Esophagus muscularis mucosa (tissue), 4 donors: ENCODE results near the gene ZXDC. TPM values are rescaled to one million over a fixed set of nuclear protein-coding genes. Genes with fewer than 3 reads are reported as not detected.

ENCODE experiments used
- DNase-seq: peaks from one replicate; pipeline ENCODE4 v3.0.0-alpha.2; 2017; ENCODE audit errors: extremely low spot score
- H3K27ac ChIP-seq, 4 donors: fragments of 200-600 bp; sonication (generic); replicated peaks in 1 of 4; 1 replicate in 3 of 4; 2 replicates in 1 of 4; pipeline ENCODE4 v1.5.1; 2016 to 2019; ENCODE audit warnings: mild to moderate bottlenecking in 1 of 4
- H3K27me3 ChIP-seq, 4 donors: fragments of 200-600 bp; sonication (generic); one replicate each; pipeline versions ENCODE4 v1.5.1 to v1.6.0; 2016 to 2019
- H3K36me3 ChIP-seq, 4 donors: fragments of 200-600 bp; sonication (generic); one replicate each; pipeline ENCODE4 v1.5.1; 2016 to 2019
- H3K4me1 ChIP-seq, 4 donors: fragments of 200-600 bp; sonication (generic); one replicate each; pipeline ENCODE4 v1.5.1; 2016 to 2019
- H3K4me3 ChIP-seq, 4 donors: fragments of 200-600 bp; sonication (generic); 1 replicate in 2 of 4; 2 replicates in 2 of 4; pipeline ENCODE4 v1.5.1; 2016 to 2019; ENCODE audit warnings: mild to moderate bottlenecking in 4 of 4, moderate library complexity in 1 of 4
- H3K9me3 ChIP-seq, 4 donors: fragments of 200-600 bp; sonication (generic); 1 replicate in 3 of 4; 2 replicates in 1 of 4; pipeline ENCODE4 v1.5.1; 2016 to 2019
- EP300 ChIP-seq: sonication (generic); formaldehyde crosslinking; IDR thresholded peaks from one replicate; pipeline ENCODE4 v1.6.1; 2017; ENCODE audit warnings: antibody characterized with exemption
- POLR2A ChIP-seq: fragments of 450-650 bp; IDR thresholded peaks from one replicate; pipeline ENCODE4 v1.6.1; 2017; ENCODE audit warnings: antibody characterized with exemption, moderate library complexity, mild to moderate bottlenecking, low read depth
- POLR2AphosphoS5 ChIP-seq, 2 donors: sonication (generic); formaldehyde crosslinking; IDR thresholded peaks; one replicate each; pipeline ENCODE4 v1.6.1; 2017; ENCODE audit warnings: antibody characterized with exemption in 2 of 2
- WGBS: methylation state at CpG from one replicate; pipeline ENCODE4 v1.1.5; 2018; 5-methylcytosine and 5-hydroxymethylcytosine counted together
- intact Hi-C: fragments of 100-400 bp; cut with DNase I; formaldehyde crosslinking; loops from one replicate; pipeline ENCODE4 v1.15.1; 2023
- total RNA-seq, 4 donors: library from RNA; depleted of rRNA; stranded (reverse); fragments of >200 nt; gene quantifications; one replicate each; pipeline versions ENCODE4 v1.1.0 to v1.2.1, GENCODE V29; 2016
- TF ChIP-seq, protein P1 (sequence below), 3 experiments: fragments of 200-600 bp in 2 of 3; fragments of 450-650 bp in 1 of 3; sonication (generic) in 2 of 3; IDR thresholded peaks; one replicate each; pipeline ENCODE4 v1.5.1; 2017 to 2019; ENCODE audit warnings: antibody characterized with exemption in 3 of 3, mild to moderate bottlenecking in 2 of 3, moderate library complexity in 1 of 3

Gene ZXDC
- total RNA-seq, 4 donors from 2014 or later: 25.8 to 41.2 (median 38.6) TPM

DNA sequence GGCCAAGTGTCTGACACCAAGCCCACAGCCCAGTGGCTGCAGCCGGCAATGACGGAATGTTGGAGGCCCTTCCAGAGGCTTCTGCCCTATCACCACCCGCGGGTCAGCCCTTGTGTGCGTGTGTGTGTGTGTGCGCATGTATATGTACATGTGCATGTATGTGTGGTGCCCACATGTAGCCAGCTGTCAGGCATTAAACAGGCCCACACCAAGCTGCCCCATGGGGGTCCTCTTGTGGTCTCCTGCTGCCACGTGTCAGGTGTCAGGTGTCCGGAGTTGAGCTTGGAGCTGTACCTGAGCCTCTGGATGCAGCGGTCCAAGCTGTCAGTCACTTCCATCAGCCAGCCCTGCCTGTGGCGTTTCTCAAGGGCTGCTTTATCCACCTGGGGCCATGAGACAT is 28.0 kb upstream of the ZXDC start:
- Histone ChIP-seq H3K4me1 (no peaks in the 10 kb centered on the region), H3K27me3 (peaks cover 0 to 36% (median 0%) of the 10 kb centered on the region in 4 donors), H3K36me3 (no peaks in the 10 kb centered on the region), H3K27ac (no peak overlapping the region), H3K4me3 (no peak overlapping the region), H3K9me3 (no peaks in the 10 kb centered on the region)
- intact Hi-C loops: no loop called here
- no peak for TF ChIP-seq POLR2AphosphoS5 (IDR thresholded peaks at IDR 0.05)
- DNase-seq: no peak
- 96% methylated on average over 4 of the region's 10 CpGs for WGBS

DNA sequence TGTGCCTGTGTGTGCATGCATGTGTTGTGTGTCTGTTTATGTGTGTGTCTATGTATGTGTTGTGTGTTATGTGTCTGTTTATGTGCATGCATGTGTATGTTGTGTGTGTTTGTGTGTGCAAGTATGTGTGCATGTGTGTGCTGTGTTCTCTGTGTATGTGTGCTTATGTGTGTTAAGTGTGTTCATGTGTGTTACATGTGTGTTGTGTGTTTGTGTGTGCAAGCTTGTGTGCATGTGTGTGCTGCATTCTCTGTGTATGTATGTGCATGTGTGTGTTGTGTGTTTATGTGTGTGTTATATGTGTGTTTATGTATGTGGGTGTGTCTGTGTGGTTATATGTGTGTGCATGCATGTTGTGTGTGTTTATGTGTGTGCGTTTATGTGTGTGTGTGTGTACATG is 27.0 kb upstream of the ZXDC start:
- H3K36me3 ChIP-seq: no peaks in the 10 kb centered on the region
- no peaks in the 10 kb centered on the region for H3K9me3 ChIP-seq
- peaks cover 0 to 28% (median 0%) of the 10 kb centered on the region in 4 donors for H3K27me3 ChIP-seq
- no peak for DNase-seq
- no peak overlapping the region for H3K27ac ChIP-seq
- no peaks in the 10 kb centered on the region for H3K4me1 ChIP-seq
- TF ChIP-seq, protein P1, sequence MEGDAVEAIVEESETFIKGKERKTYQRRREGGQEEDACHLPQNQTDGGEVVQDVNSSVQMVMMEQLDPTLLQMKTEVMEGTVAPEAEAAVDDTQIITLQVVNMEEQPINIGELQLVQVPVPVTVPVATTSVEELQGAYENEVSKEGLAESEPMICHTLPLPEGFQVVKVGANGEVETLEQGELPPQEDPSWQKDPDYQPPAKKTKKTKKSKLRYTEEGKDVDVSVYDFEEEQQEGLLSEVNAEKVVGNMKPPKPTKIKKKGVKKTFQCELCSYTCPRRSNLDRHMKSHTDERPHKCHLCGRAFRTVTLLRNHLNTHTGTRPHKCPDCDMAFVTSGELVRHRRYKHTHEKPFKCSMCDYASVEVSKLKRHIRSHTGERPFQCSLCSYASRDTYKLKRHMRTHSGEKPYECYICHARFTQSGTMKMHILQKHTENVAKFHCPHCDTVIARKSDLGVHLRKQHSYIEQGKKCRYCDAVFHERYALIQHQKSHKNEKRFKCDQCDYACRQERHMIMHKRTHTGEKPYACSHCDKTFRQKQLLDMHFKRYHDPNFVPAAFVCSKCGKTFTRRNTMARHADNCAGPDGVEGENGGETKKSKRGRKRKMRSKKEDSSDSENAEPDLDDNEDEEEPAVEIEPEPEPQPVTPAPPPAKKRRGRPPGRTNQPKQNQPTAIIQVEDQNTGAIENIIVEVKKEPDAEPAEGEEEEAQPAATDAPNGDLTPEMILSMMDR (IDR thresholded peaks at IDR 0.05): no peak
- no peak for TF ChIP-seq POLR2AphosphoS5 (IDR thresholded peaks at IDR 0.05)
- no peak for TF ChIP-seq EP300
- no peak for TF ChIP-seq POLR2A
- no peak overlapping the region for H3K4me3 ChIP-seq
- intact Hi-C loops: no loop called here
- 79% methylated on average over 1 of the region's 1 CpG for WGBS

DNA sequence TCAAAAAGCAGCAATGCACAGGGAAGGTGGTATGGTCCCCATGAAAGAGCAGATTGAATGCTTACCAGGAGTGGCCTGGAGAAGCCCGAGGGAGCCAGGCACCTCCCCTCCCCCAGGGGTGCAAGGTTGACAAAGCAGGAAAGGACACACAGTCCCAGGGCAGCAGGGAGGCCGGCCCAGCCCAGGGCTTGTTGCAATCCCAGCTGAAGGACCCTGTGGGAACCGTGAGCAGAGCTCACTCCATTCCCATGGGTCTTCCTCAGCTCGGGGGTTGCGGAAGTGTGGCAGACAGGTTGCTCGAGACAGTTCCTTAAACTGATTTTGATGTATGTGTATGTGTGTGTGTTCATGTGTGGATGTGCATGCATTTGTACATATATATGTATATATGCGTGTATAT is 26.0 kb upstream of the ZXDC start:
- WGBS: 59% methylated on average over 7 of the region's 7 CpGs
- Histone ChIP-seq H3K4me1 (no peaks in the 10 kb centered on the region), H3K36me3 (no peaks in the 10 kb centered on the region), H3K9me3 (no peaks in the 10 kb centered on the region), H3K27me3 (peaks cover 0 to 28% (median 0%) of the 10 kb centered on the region in 4 donors), H3K4me3 (no peak overlapping the region), H3K27ac (no peak overlapping the region)
- intact Hi-C loops: no loop called here
- DNase-seq: no peak
- TF ChIP-seq, protein P1 (IDR thresholded peaks at IDR 0.05): no peak
- no peak for TF ChIP-seq EP300
- no peak for TF ChIP-seq POLR2AphosphoS5 (IDR thresholded peaks at IDR 0.05)
- TF ChIP-seq POLR2A: no peak

DNA sequence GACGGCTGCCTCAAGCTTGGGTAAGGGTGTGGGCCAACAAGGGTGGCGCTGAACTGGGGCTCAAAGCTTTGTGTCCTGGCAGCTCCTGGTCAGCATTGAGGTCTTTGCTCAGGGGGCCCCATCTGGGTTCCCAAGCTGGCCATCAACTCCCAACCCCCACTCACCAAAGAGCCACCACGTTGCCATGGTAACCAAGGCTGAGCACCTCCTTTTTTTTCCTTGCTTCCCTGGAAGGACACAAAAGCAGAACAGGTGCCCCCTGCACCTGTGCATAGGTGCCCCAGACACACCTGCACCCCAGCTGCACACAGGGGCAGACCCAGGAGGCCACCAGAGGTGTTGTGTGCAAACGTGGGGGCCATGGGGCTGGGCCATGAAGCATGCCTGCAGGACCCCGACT is 25.4 kb upstream of the ZXDC start:
- intact Hi-C loops: no loop called here
- no peaks in the 10 kb centered on the region for H3K36me3 ChIP-seq
- TF ChIP-seq EP300: no peak
- 57% methylated on average over 2 of the region's 5 CpGs for WGBS
- H3K27me3 ChIP-seq: peaks cover 0 to 28% (median 0%) of the 10 kb centered on the region in 4 donors
- no peak for DNase-seq
- no peaks in the 10 kb centered on the region for H3K9me3 ChIP-seq
- no peaks in the 10 kb centered on the region for H3K4me1 ChIP-seq
- no peak overlapping the region for H3K4me3 ChIP-seq
- no peak overlapping the region for H3K27ac ChIP-seq

DNA sequence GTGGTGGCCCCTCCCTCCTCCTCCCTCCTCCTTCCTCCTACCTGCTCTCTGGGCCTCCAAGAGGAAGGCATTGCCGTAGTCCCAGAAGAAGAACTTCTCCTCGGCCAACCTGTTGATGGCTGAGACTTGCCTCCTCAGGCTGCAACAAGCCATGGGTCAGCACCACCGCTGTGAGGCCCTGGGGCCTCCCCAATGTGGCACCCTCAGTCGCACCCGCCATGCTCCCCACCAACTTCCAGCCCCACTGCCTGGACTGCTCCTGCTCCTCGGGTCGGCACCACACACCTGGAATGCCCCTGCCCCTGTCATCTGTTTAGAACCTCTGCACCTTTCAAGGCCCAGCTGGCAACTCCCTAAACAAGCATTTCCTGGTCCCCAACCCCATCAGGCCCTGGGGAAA is 24.3 kb upstream of the ZXDC start:
- Histone ChIP-seq H3K27ac (no peak overlapping the region), H3K27me3 (peaks cover 0 to 18% (median 0%) of the 10 kb centered on the region in 4 donors), H3K4me1 (no peaks in the 10 kb centered on the region), H3K4me3 (no peak overlapping the region), H3K9me3 (no peaks in the 10 kb centered on the region), H3K36me3 (no peaks in the 10 kb centered on the region)
- no peak for DNase-seq
- intact Hi-C loops: no loop called here
- TF ChIP-seq POLR2AphosphoS5 (IDR thresholded peaks at IDR 0.05) (no peak), EP300 (no peak), POLR2A (no peak)
- TF ChIP-seq, protein P1 (IDR thresholded peaks at IDR 0.05): no peak
- 86% methylated on average over 4 of the region's 7 CpGs for WGBS

DNA sequence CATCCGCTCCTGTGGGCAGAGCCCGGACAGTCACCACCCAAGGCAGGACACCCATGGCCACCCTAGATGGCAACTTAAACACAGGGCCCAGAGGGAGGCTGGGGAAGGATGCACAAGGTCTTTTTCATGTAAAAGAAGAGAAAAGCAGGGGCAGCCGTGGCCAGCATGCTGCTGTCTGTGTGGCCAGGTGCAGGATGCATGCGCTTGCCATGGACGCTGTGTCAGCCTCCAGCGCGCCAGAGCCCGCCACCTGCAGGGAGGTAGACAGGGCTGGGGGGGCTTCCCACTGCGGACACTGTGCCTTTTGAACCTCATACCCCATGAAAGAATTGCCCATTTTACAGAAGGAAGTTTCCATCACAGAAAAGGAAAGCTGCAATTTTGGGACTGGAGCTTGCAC is 23.7 kb upstream of the ZXDC start:
- Histone ChIP-seq H3K27me3 (peaks cover 0 to 12% (median 0%) of the 10 kb centered on the region in 4 donors), H3K4me1 (peaks cover 0 to 2% (median 0%) of the 10 kb centered on the region in 4 donors), H3K27ac (no peak overlapping the region), H3K36me3 (no peaks in the 10 kb centered on the region), H3K9me3 (no peaks in the 10 kb centered on the region), H3K4me3 (no peak overlapping the region)
- TF ChIP-seq POLR2AphosphoS5 (IDR thresholded peaks at IDR 0.05) (no peak), POLR2A (no peak), EP300 (no peak)
- TF ChIP-seq, protein P1 (IDR thresholded peaks at IDR 0.05): no peak
- intact Hi-C loops: no loop called here
- 95% methylated on average over 9 of the region's 9 CpGs for WGBS
- no peak for DNase-seq
